ENCODE data around the gene MYMK.

Gene MYMK

DNA sequence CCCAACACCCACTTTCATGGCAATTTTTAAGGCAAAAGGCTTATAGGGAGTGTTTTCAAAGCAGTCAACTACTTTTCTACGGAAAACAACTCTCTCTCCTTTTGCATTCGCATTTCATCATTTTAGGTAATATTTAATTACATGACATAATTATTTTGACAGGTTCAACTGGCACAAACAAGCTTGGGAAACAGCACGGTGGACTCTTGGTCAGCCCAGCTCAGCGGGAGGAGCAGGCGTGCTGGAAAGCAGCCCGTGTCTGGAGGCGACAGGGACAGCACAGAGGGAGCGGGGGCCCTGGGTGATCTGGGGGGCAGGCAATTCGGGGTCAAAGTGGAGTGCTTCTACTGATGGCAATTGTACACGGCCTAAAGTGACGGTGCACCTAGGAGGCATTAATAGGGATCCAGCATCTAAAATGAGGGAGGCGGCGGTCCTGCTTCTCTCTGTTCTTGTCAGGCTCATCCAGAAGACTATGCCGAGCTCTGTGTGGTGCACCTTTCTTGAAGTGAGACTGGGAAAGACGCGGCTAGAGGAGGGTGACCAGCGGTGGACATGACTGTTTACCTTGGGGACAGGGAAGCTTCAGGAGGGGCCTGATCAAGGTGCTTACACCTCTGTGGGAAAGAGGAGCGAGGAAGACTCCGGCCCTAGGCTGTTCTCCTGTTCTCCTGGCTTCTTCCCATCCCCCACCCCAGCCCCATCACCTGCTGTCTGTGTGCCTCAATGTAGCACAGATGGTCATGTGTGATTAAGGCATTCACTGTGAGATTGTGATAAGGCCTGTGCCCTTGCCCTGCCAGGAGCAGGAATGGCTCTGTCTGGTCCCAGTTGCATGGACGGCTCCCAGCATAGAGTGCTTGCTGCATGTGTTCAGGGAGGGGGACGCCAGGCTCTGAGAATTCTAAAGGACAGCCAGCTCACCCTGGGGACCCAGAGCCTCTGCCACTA lies 3.4 kb downstream of the MYMK start:
- no peak overlapping the region for H3K27ac ChIP-seq (ENCODE audit: low read length)
- H3K9ac ChIP-seq (ENCODE audit: low read length), result no peak overlapping the region
- H3K27me3 ChIP-seq (ENCODE audit: control insufficient read depth, insufficient read depth, low read length), result no peaks in the 10 kb centered on the region
- no peaks in the 10 kb centered on the region for H3K36me3 ChIP-seq (ENCODE audit: control insufficient read depth, low read depth, low read length)
- H3K9me3 ChIP-seq (ENCODE audit: control insufficient read depth, low read depth, low read length), result no peaks in the 10 kb centered on the region
- H3K4me3 ChIP-seq (ENCODE audit: low read length), result no peak overlapping the region
- peaks cover 10% of the 10 kb centered on the region for H3K4me1 ChIP-seq (ENCODE audit: control insufficient read depth, low read depth, low read length)

DNA sequence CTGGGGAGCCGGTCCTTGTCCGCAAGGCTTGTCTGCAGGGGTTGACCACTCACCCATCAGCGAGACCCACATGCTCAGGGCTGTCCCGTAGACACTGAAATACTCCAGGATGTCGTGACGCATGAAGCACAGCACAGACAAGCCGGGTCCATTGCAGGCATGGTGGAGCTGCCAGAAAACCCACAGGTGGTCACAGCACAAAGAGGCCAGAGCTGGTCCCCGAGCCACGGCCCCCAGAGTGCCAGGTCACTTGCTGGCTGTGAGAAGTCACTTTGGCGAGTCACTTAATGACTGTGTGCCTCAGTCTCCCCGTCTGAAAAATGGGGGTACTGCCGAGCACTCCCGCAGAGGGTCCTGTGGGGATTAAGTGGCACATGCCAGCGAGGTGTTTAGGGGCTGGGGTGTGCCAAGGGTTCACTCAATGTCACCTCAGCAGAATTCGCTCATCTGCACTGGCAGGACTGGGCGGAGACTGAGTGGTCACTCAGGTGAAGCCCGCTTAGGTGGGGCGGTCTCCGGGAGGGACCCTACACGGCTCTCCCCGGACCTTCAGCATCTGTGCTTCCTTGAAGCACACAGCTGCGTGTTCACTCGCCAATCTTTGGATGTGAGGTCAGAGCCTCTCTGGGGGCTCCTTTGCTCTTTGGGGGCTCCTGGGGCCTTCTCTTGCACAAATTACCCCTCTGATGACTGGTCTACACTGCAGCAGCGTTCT lies 4.5 kb downstream of the MYMK start:
- Histone ChIP-seq H3K4me1 (ENCODE audit: control insufficient read depth, low read depth, low read length) (no peaks in the 10 kb centered on the region), H3K36me3 (ENCODE audit: control insufficient read depth, low read depth, low read length) (no peaks in the 10 kb centered on the region), H3K27ac (ENCODE audit: low read length) (no peak overlapping the region), H3K27me3 (ENCODE audit: control insufficient read depth, insufficient read depth, low read length) (no peaks in the 10 kb centered on the region), H3K9me3 (ENCODE audit: control insufficient read depth, low read depth, low read length) (no peaks in the 10 kb centered on the region), H3K9ac (ENCODE audit: low read length) (no peak overlapping the region), H3K4me3 (ENCODE audit: low read length) (no peak overlapping the region)

GRCh38 chr9:133519693-133520092 lies 5.1 kb downstream of the MYMK start:
- Histone ChIP-seq H3K4me3 (ENCODE audit: low read length) (no peak overlapping the region), H3K9ac (ENCODE audit: low read length) (no peak overlapping the region), H3K4me1 (ENCODE audit: control insufficient read depth, low read depth, low read length) (no peaks in the 10 kb centered on the region), H3K36me3 (ENCODE audit: control insufficient read depth, low read depth, low read length) (no peaks in the 10 kb centered on the region), H3K9me3 (ENCODE audit: control insufficient read depth, low read depth, low read length) (no peaks in the 10 kb centered on the region), H3K27ac (ENCODE audit: low read length) (no peak overlapping the region), H3K27me3 (ENCODE audit: control insufficient read depth, insufficient read depth, low read length) (no peaks in the 10 kb centered on the region)

DNA sequence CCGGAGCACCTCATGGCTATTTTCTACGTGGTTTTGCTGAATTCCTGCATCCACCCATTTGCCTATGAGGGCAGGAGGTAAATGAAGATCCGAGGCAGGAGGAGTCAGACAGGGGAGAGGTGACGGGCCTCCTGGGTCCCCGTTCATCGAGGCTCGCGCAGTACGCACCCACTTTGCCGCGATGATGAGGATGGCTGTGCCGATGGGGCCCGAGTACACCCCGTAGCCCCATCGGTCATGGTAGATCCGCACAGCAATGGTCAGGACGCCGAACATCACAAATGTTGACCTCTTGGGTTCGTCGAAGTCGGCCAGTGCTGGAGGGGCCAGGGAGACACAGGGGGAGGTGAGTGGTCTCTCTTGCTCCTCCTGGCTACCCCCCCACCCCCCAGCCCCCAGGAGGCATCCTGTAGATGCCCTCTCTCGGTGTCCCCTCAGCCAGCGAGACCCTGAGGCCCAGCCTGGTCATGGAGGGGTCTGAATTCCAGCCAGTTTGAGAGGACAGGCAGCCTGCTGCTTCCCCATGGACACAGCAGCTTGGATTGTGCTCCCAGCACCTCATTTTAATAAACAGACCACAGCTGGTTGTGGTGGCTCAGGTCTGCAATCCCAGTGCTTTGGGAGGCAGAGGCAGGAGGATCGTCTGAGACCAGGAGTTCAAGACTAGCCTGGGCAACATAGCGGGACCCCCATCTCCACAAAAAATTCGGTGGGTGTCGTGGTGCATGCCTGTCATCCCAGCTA lies 5.9 kb downstream of the MYMK start:
- Histone ChIP-seq H3K36me3 (ENCODE audit: control insufficient read depth, low read depth, low read length) (no peaks in the 10 kb centered on the region), H3K27ac (ENCODE audit: low read length) (no peak overlapping the region), H3K27me3 (ENCODE audit: control insufficient read depth, insufficient read depth, low read length) (no peaks in the 10 kb centered on the region), H3K9me3 (ENCODE audit: control insufficient read depth, low read depth, low read length) (no peaks in the 10 kb centered on the region), H3K4me3 (ENCODE audit: low read length) (no peak overlapping the region), H3K9ac (ENCODE audit: low read length) (no peak overlapping the region), H3K4me1 (ENCODE audit: control insufficient read depth, low read depth, low read length) (no peaks in the 10 kb centered on the region)

DNA sequence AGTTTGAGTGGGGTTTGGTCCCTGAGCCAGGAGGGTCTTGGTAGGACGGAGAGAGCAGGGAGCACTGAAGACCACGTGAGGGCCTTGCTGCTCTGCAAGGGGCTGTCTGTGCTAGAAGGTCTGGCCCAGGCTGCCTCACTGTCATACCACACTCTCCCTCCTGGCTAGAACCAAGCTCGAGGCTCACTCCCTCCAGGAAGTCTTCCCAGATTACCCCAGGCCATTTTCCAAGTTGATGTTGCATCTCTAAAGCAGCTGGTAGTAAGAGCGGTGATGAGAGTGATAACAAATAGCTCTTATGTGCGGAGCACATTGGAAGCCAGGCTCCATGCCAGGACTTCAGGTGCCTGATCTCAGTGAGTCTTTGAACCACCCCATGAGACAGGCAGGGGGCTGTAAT lies 6.6 kb downstream of the MYMK start:
- H3K36me3 ChIP-seq (ENCODE audit: control insufficient read depth, low read depth, low read length), result no peaks in the 10 kb centered on the region
- H3K9ac ChIP-seq (ENCODE audit: low read length), result no peak overlapping the region
- no peak overlapping the region for H3K4me3 ChIP-seq (ENCODE audit: low read length)
- H3K9me3 ChIP-seq (ENCODE audit: control insufficient read depth, low read depth, low read length), result no peaks in the 10 kb centered on the region
- no peak overlapping the region for H3K27ac ChIP-seq (ENCODE audit: low read length)
- H3K27me3 ChIP-seq (ENCODE audit: control insufficient read depth, insufficient read depth, low read length), result no peaks in the 10 kb centered on the region
- H3K4me1 ChIP-seq (ENCODE audit: control insufficient read depth, low read depth, low read length), result no peaks in the 10 kb centered on the region

DNA sequence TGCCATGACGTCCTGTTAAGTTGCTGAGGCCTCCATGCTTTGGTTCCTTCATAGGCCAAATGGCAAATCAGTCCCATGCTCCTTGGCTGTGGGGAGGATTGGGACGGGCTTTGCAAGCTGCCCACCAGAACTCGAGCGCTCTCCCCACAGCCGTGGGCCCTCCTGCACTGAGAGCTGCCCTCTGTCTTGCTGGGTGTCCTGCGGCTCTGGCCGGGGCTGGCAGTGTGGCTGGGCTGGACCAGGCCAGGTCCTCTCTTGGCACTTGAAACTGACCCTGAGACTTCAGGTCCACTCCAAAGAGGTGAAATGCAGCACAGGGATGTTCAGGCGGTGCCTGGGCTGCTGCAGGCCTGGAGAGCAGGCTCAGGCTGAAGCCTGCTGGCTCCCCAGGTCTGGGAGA lies 7.0 kb downstream of the MYMK start:
- no peak overlapping the region for H3K4me3 ChIP-seq (ENCODE audit: low read length)
- H3K9ac ChIP-seq (ENCODE audit: low read length), result no peak overlapping the region
- H3K36me3 ChIP-seq (ENCODE audit: control insufficient read depth, low read depth, low read length), result no peaks in the 10 kb centered on the region
- no peaks in the 10 kb centered on the region for H3K27me3 ChIP-seq (ENCODE audit: control insufficient read depth, insufficient read depth, low read length)
- H3K27ac ChIP-seq (ENCODE audit: low read length), result no peak overlapping the region
- no peaks in the 10 kb centered on the region for H3K9me3 ChIP-seq (ENCODE audit: control insufficient read depth, low read depth, low read length)
- no peaks in the 10 kb centered on the region for H3K4me1 ChIP-seq (ENCODE audit: control insufficient read depth, low read depth, low read length)

GRCh38 chr9:133516961-133517350 lies 7.8 kb downstream of the MYMK start:
- Histone ChIP-seq H3K9ac (ENCODE audit: low read length) (no peak overlapping the region), H3K4me3 (ENCODE audit: low read length) (no peak overlapping the region), H3K4me1 (ENCODE audit: control insufficient read depth, low read depth, low read length) (no peaks in the 10 kb centered on the region), H3K36me3 (ENCODE audit: control insufficient read depth, low read depth, low read length) (no peaks in the 10 kb centered on the region), H3K27me3 (ENCODE audit: control insufficient read depth, insufficient read depth, low read length) (no peaks in the 10 kb centered on the region), H3K27ac (ENCODE audit: low read length) (no peak overlapping the region), H3K9me3 (ENCODE audit: control insufficient read depth, low read depth, low read length) (no peaks in the 10 kb centered on the region)

GRCh38 chr9:133516256-133516960 lies 8.4 kb downstream of the MYMK start:
- Histone ChIP-seq H3K27ac (ENCODE audit: low read length) (no peak overlapping the region), H3K9me3 (ENCODE audit: control insufficient read depth, low read depth, low read length) (no peaks in the 10 kb centered on the region), H3K27me3 (ENCODE audit: control insufficient read depth, insufficient read depth, low read length) (no peaks in the 10 kb centered on the region), H3K36me3 (ENCODE audit: control insufficient read depth, low read depth, low read length) (no peaks in the 10 kb centered on the region), H3K4me1 (ENCODE audit: control insufficient read depth, low read depth, low read length) (no peaks in the 10 kb centered on the region), H3K9ac (ENCODE audit: low read length) (no peak overlapping the region), H3K4me3 (ENCODE audit: low read length) (no peak overlapping the region)

- Histone ChIP-seq H3K9ac (ENCODE audit: low read length) (no peak overlapping the region), H3K4me3 (ENCODE audit: low read length) (no peak overlapping the region), H3K4me1 (ENCODE audit: control insufficient read depth, low read depth, low read length) (no peaks in the 10 kb centered on the region), H3K27me3 (ENCODE audit: control insufficient read depth, insufficient read depth, low read length) (no peaks in the 10 kb centered on the region), H3K27ac (ENCODE audit: low read length) (no peak overlapping the region), H3K9me3 (ENCODE audit: control insufficient read depth, low read depth, low read length) (no peaks in the 10 kb centered on the region), H3K36me3 (ENCODE audit: control insufficient read depth, low read depth, low read length) (no peaks in the 10 kb centered on the region)
Observed at GRCh38 chr9:133515615-133516255, 9.0 kb downstream of the MYMK start.

- no peaks in the 10 kb centered on the region for H3K9me3 ChIP-seq (ENCODE audit: control insufficient read depth, low read depth, low read length)
- no peaks in the 10 kb centered on the region for H3K4me1 ChIP-seq (ENCODE audit: control insufficient read depth, low read depth, low read length)
- H3K4me3 ChIP-seq (ENCODE audit: low read length), result no peak overlapping the region
- H3K27ac ChIP-seq (ENCODE audit: low read length), result no peak overlapping the region
- no peak overlapping the region for H3K9ac ChIP-seq (ENCODE audit: low read length)
- no peaks in the 10 kb centered on the region for H3K27me3 ChIP-seq (ENCODE audit: control insufficient read depth, insufficient read depth, low read length)
- H3K36me3 ChIP-seq (ENCODE audit: control insufficient read depth, low read depth, low read length), result no peaks in the 10 kb centered on the region
Observed at GRCh38 chr9:133515240-133515610, 9.5 kb downstream of the MYMK start.

All from iPS-18a (cell line).